Measurements from ENCODE around the gene NPEPL1. TPM values are rescaled to one million over a fixed set of nuclear protein-coding genes. Genes with fewer than 3 reads are reported as not detected.
A peak's percentile ranks its signal among the peaks of the same experiment; 100 is the strongest.

Gene NPEPL1
- total RNA-seq, 1 experiment from 2014 or later, result 31.1 TPM

GRCh38 chr20:58693226-58694006 is 816 bp downstream of the NPEPL1 start:
- Histone ChIP-seq H4K91ac (ENCODE audit: insufficient read length, low read depth, low read length) (no peak overlapping the region), H3K23ac (ENCODE audit: insufficient read length, low read depth, low read length) (no peak overlapping the region), H2BK20ac (ENCODE audit: low read depth, low read length, poor library complexity, severe bottlenecking) (no peak overlapping the region), H2BK12ac (ENCODE audit: insufficient read length, low read depth, low read length) (no peak overlapping the region), H2BK120ac (ENCODE audit: low read depth, low read length, poor library complexity, severe bottlenecking) (no peak overlapping the region), H3K27me3 (ENCODE audit: insufficient read depth, low read length) (no peaks in the 10 kb centered on the region), H3K4me1 (ENCODE audit: insufficient read depth, low read length) (no peaks in the 10 kb centered on the region; the same call in 1 of the 2 replicates), H4K5ac (ENCODE audit: insufficient read length, low read depth, low read length) (no peak overlapping the region), H3K23me2 (ENCODE audit: insufficient read length, low read depth, low read length, poor library complexity, severe bottlenecking) (no peaks in the 10 kb centered on the region), H3K9me3 (ENCODE audit: control insufficient read depth, low read depth, low read length) (no peaks in the 10 kb centered on the region), H2AK5ac (ENCODE audit: insufficient read length, low read length) (no peak overlapping the region), H3K56ac (ENCODE audit: insufficient read length, low read depth, low read length) (no peak overlapping the region), H3K14ac (ENCODE audit: insufficient read depth, low read length) (no peak overlapping the region; the same call in 1 of the 2 replicates), H4K8ac (replicated peaks; ENCODE audit: insufficient read length, low read depth, low read length) (no peak overlapping the region), H4K20me1 (ENCODE audit: control insufficient read depth, insufficient read depth, insufficient read length) (no peaks in the 10 kb centered on the region), H3T11ph (ENCODE audit: low read length) (no peak overlapping the region), H3K18ac (ENCODE audit: insufficient read length, low read depth, low read length) (no peak overlapping the region), H3K9ac (ENCODE audit: extremely low read depth, insufficient read length, low read length) (no peak overlapping the region), H2BK5ac (ENCODE audit: insufficient read length, low read length) (no peak overlapping the region), H2AFZ (ENCODE audit: low read length) (no peak overlapping the region), H3K4ac (ENCODE audit: low read depth, low read length) (no peak overlapping the region), H3K4me2 (ENCODE audit: insufficient read depth, insufficient read length, low read length) (peak overlapping the region; percentile 18), H3K79me1 (ENCODE audit: insufficient read depth, low read depth, low read length, poor library complexity, severe bottlenecking) (no peaks in the 10 kb centered on the region), H3K79me2 (ENCODE audit: insufficient read depth, low read length) (peaks cover 2% of the 10 kb centered on the region; the same call in 1 of the 2 replicates), H2BK15ac (ENCODE audit: low read depth, low read length) (no peak overlapping the region), H3K27ac (ENCODE audit: insufficient read length, low read depth, low read length) (no peak overlapping the region)
- Mint-ChIP-seq H3K27ac (peak overlapping the region in 1 of 3 experiments; percentile 79; a peak in 1 of 7 replicates), H3K9me3 (no peaks in the 10 kb centered on the region), H3K4me3 (peak overlapping the region; percentile 52 to 54; a peak in 3 of 5 replicates), H3K36me3 (ENCODE audit: insufficient read depth in 1 of 3, low read depth in 3 of 3) (peaks cover 0 to 6% (median 6%) of the 10 kb centered on the region in 3 experiments; a peak in 5 of 7 replicates), H3K27me3 (ENCODE audit: low read depth) (no peaks in the 10 kb centered on the region), H3K4me1 (peaks cover 24 to 33% of the 10 kb centered on the region in 2 experiments)
- no CpG with 5 or more reads among the region's 51 CpGs for WGBS (ENCODE audit: extremely low coverage, insufficient read length, low lambda C conversion rate)
- no peak; the same call in 2 of the 3 replicates for TF ChIP-seq CTCF (conservative IDR thresholded peaks at IDR 0.05)
- peak; percentile 46 for DNase-seq

All from H9 (cell line).